Activated CD4-positive, alpha-beta T cell treated with anti-CD3 and anti-CD28 coated beads for 48 hours (primary cell): ENCODE data around the gene ZDHHC1.

Experiments used
- DNase-seq: peaks from one replicate; pipeline ENCODE4 v3.0.0-alpha.2; 2020

ZDHHC1 gene

DNA sequence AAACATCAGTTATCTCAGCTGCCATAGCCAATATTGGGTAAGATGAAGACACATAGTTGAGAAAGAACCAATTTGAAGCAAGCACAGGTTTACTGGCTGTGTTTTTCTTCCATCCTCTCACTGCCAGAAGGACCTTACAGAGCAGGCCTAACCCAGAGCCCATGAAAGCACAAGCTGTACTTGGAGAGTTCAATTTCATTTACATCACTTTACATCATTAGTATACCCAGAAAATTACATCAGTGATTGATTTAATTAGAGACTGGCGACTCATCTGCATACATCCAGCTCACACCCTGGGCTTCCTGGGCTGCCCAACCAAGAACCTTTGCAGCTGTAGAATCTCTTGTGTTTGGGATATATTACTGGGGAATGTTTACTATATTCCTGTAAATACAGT is 66.0 kb downstream of the ZDHHC1 start:
- DNase-seq = no peak

DNA sequence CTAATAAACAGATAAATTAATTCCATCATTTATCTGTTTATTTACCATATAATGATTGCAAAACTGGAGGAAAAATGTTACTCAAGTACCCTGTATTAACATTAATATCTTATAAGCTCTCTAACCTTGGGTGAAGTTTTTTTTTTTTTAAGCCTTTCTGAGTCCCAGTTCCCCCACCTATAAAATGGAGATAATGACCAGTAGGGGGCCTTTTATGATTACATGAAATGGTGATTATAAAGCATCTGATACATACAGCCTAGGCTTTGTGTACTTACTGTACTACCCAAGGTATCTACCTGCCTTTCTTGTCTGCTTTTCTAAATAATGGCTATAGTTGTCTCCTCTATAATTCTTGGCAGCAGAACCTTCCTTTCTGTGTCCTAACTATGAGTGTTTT is 67.1 kb downstream of the ZDHHC1 start:
- DNase-seq = no peak

- no peak for DNase-seq
Measured at GRCh38 chr16:67346341-67346740, 69.9 kb downstream of the ZDHHC1 start.

DNA sequence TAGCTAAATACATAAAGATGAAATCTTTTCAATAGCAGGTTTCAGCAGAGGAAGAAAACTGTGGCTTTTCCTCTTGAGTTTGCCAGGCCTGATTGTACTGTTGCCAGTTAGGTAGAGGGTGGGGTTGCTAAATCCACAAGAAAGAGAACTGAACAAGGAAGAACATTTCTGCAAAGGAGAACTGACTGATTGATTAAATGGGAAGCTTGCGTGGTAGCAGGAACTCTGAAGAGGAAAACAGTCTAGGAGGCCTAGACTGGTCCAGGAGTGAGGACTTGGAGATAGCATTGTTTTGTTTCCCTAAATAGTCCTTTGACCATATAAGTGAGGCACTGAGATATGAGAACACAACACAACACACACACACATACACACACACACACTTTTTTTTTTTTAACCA is 70.9 kb downstream of the ZDHHC1 start:
- DNase-seq = no peak
